GM12891 (cell line): Measurements from ENCODE around the gene EHBP1.

Experiments
- POLR2A ChIP-seq: IDR thresholded peaks from 2 replicates; pipeline ENCODE4 v1.6.1; 2011; ENCODE audit warnings: low read depth, low read length, control low read depth
- POLR2AphosphoS5 ChIP-seq: IDR thresholded peaks from 2 replicates; pipeline ENCODE4 v1.6.1; 2011; ENCODE audit warnings: low read depth, low read length, control low read depth
- SPI1 ChIP-seq: IDR thresholded peaks from 2 replicates; pipeline ENCODE4 v1.6.1; 2011; ENCODE audit warnings: low read depth, low read length, control low read depth
- TAF1 ChIP-seq: IDR thresholded peaks from 2 replicates; pipeline ENCODE4 v1.6.1; 2011; ENCODE audit warnings: low read depth, low read length, control low read depth

- no peak for TF ChIP-seq POLR2A
- no peak for TF ChIP-seq TAF1
- no peak for TF ChIP-seq POLR2AphosphoS5
- no peak for TF ChIP-seq SPI1
Observed at GRCh38 chr2:62745891-62746481, 40.5 kb downstream of the EHBP1 start.
